ENCODE results near the gene CPT1B. TPM values are rescaled to one million over a fixed set of nuclear protein-coding genes. Genes with fewer than 3 reads are reported as not detected.

The CPT1B gene
- total and polyA plus RNA-seq, 2 of the 4 experiments (the other 2 are of a cell fraction), result 0.36 to 1.8 TPM

DNA sequence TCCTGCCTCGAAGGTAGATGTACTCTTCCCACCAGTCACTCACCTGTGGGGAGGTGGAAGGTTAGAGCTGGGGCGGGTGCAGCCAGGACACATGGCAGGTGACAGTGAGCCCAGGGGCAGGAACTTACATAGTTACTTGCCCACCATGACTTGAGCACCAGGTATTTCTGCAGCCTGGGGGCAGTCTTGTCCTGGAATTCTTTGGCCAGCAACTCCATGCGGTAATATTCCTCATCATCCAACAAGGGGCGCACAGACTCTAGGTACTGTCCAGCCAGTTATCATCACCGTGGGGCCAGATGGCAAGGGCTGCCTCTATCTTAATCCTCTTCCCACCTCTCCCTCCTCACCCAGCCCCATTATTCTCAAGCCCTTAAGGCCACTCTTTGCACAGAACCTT lies 2.2 kb downstream of the CPT1B start:
- DNase-seq (peak; percentile 44), ATAC-seq (ENCODE audit: low read depth) (0 out of 2 replicates have a peak, but pooled peaks have one; percentile 38)
- no peak overlapping the region for H3K56ac ChIP-seq (ENCODE audit: extremely low read depth, insufficient read depth, low read length)
- H4K5ac ChIP-seq (ENCODE audit: low read depth, low read length), result no peak overlapping the region
- H2AK5ac ChIP-seq (ENCODE audit: low read depth, low read length), result no peak overlapping the region
- H3K4ac ChIP-seq (ENCODE audit: low read depth, low read length), result no peak overlapping the region
- H3K9me1 ChIP-seq (ENCODE audit: insufficient read depth, low read length), result peaks cover 19% of the 10 kb centered on the region
- ChIA-PET CTCF (no interaction called here), POLR2A (ENCODE audit: unreplicated experiment) (no interaction called here)
- H4K91ac ChIP-seq (ENCODE audit: insufficient read depth, low read depth, low read length), result no peak overlapping the region
- peaks cover 1 to 17% of the 10 kb centered on the region in 2 experiments; a peak in 3 of 4 replicates for H3K79me1 ChIP-seq (ENCODE audit: low read depth in 1 of 2, low read length in 2 of 2)
- H2BK120ac ChIP-seq (ENCODE audit: low read depth, low read length), result no peak overlapping the region
- no peak overlapping the region for H3K18ac ChIP-seq (ENCODE audit: low read depth, low read length)
- WGBS, 2 experiments (ENCODE audit: extremely low coverage in 2 of 2, insufficient read length in 1 of 2), result 43% methylated on average over 1 of the region's 5 CpGs; no CpG with 5 or more reads in 1 of the 2 experiments
- no peak overlapping the region for H3K27ac ChIP-seq (ENCODE audit: insufficient read depth, low read length)
- peaks cover 12% of the 10 kb centered on the region for H3K4me1 ChIP-seq (ENCODE audit: control insufficient read depth, insufficient read depth, low read length)
- H2BK20ac ChIP-seq (ENCODE audit: low read depth, low read length), result no peak overlapping the region
- H4K20me1 ChIP-seq (ENCODE audit: insufficient read depth, low read length), result no peaks in the 10 kb centered on the region
- in situ Hi-C loops (cut with MboI; ENCODE audit: low sequenced_read_pairs) (loop anchor here (5.0 kb wide), 1 partner anchor 49 kb away; the partner anchor contains the start of gene SCO2), dilution Hi-C loops (cut with HindIII; ENCODE audit: low sequenced_read_pairs, unreplicated experiment) (no loop called here), intact Hi-C loops (cut with micrococcal nuclease) (loop anchor here (5.0 kb wide), 1 partner anchor 46 kb away; no protein-coding TSS in a partner anchor)
- no peak overlapping the region for H2AK9ac ChIP-seq (replicated peaks; ENCODE audit: low read depth, low read length, poor library complexity)
- no peaks in the 10 kb centered on the region for H3K9me3 ChIP-seq (ENCODE audit: control insufficient read depth, insufficient read depth, low read length)
- no peak overlapping the region for H3K9ac ChIP-seq (ENCODE audit: low read depth, low read length)
- H2BK5ac ChIP-seq (ENCODE audit: low read depth, low read length, poor library complexity, severe bottlenecking), result no peak overlapping the region
- H3K4me3 ChIP-seq (ENCODE audit: insufficient read depth, low read depth, low read length), result no peak overlapping the region
- H3K14ac ChIP-seq (replicated peaks; ENCODE audit: low read depth, low read length), result no peak overlapping the region
- H4K8ac ChIP-seq (ENCODE audit: low read depth in 2 of 2, low read length in 2 of 2), result no peak overlapping the region
- no peak overlapping the region for H2BK15ac ChIP-seq (ENCODE audit: low read depth, low read length)
- no TSS peak for BruUV-seq (replicated peaks)
- no peak overlapping the region for H2AFZ ChIP-seq (replicated peaks; ENCODE audit: low read length, poor library complexity)
- H3K27me3 ChIP-seq (ENCODE audit: control insufficient read depth, insufficient read depth, low read length), result no peaks in the 10 kb centered on the region
- H3K23ac ChIP-seq (ENCODE audit: low read depth, low read length), result no peak overlapping the region
- H3K4me2 ChIP-seq (ENCODE audit: low read depth, low read length), result no peak overlapping the region
- TF ChIP-seq SMC3 (IDR thresholded peaks at IDR 0.05; ENCODE audit: low read depth, low read length) (peak; percentile 30; the same call in 1 of the 2 replicates), RAD21 (IDR thresholded peaks at IDR 0.05; ENCODE audit: low read length) (peak; percentile 61)
- TF ChIP-seq, protein P1, sequence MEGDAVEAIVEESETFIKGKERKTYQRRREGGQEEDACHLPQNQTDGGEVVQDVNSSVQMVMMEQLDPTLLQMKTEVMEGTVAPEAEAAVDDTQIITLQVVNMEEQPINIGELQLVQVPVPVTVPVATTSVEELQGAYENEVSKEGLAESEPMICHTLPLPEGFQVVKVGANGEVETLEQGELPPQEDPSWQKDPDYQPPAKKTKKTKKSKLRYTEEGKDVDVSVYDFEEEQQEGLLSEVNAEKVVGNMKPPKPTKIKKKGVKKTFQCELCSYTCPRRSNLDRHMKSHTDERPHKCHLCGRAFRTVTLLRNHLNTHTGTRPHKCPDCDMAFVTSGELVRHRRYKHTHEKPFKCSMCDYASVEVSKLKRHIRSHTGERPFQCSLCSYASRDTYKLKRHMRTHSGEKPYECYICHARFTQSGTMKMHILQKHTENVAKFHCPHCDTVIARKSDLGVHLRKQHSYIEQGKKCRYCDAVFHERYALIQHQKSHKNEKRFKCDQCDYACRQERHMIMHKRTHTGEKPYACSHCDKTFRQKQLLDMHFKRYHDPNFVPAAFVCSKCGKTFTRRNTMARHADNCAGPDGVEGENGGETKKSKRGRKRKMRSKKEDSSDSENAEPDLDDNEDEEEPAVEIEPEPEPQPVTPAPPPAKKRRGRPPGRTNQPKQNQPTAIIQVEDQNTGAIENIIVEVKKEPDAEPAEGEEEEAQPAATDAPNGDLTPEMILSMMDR (conservative IDR thresholded peaks at IDR 0.05; ENCODE audit: low read depth, low read length), result peak; percentile 60
- TF ChIP-seq, protein P2, sequence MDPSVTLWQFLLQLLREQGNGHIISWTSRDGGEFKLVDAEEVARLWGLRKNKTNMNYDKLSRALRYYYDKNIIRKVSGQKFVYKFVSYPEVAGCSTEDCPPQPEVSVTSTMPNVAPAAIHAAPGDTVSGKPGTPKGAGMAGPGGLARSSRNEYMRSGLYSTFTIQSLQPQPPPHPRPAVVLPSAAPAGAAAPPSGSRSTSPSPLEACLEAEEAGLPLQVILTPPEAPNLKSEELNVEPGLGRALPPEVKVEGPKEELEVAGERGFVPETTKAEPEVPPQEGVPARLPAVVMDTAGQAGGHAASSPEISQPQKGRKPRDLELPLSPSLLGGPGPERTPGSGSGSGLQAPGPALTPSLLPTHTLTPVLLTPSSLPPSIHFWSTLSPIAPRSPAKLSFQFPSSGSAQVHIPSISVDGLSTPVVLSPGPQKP (IDR thresholded peaks at IDR 0.05; ENCODE audit: borderline replicate concordance, low read depth, low read length), result no peak
- TF ChIP-seq, protein P3, sequence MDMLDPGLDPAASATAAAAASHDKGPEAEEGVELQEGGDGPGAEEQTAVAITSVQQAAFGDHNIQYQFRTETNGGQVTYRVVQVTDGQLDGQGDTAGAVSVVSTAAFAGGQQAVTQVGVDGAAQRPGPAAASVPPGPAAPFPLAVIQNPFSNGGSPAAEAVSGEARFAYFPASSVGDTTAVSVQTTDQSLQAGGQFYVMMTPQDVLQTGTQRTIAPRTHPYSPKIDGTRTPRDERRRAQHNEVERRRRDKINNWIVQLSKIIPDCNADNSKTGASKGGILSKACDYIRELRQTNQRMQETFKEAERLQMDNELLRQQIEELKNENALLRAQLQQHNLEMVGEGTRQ (IDR thresholded peaks at IDR 0.05; ENCODE audit: low read depth, low read length), result no peak
- H3K36me3 ChIP-seq (ENCODE audit: control insufficient read depth, insufficient read depth, low read length), result peaks cover 2% of the 10 kb centered on the region; the same call in 1 of the 2 replicates

Data from IMR-90 (cell line).